Esophagus muscularis mucosa (tissue), 3 donors: ENCODE data around the gene SHTN1.

Experiments used
- POLR2AphosphoS5 ChIP-seq, 2 donors: sonication (generic); formaldehyde crosslinking; IDR thresholded peaks; one replicate each; pipeline ENCODE4 v1.6.1; 2017; ENCODE audit warnings: antibody characterized with exemption in 2 of 2
- TF ChIP-seq, protein P1 (sequence below), 3 experiments: fragments of 200-600 bp in 2 of 3; fragments of 450-650 bp in 1 of 3; sonication (generic) in 2 of 3; IDR thresholded peaks; one replicate each; pipeline ENCODE4 v1.5.1; 2017 to 2019; ENCODE audit warnings: antibody characterized with exemption in 3 of 3, mild to moderate bottlenecking in 2 of 3, moderate library complexity in 1 of 3

DNA sequence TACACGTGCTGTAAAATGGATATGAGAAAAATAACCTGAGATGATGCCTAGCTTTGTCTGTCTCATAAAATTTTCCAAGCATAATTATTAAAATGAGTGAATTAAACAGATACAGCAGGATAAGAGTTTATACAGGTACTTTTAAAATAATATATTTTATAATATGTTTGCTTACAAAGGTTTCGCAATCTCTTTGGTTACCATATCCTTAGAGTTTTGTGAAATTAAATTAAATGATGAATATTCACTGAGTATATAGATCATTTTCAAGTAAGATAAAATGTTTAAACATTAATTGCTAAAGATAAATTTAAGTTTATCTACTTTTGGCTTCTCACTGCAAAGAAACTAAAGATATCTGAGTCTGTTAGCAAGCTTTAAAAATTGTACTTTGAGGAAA is 11.4 kb downstream of the SHTN1 start:
- TF ChIP-seq, protein P1, sequence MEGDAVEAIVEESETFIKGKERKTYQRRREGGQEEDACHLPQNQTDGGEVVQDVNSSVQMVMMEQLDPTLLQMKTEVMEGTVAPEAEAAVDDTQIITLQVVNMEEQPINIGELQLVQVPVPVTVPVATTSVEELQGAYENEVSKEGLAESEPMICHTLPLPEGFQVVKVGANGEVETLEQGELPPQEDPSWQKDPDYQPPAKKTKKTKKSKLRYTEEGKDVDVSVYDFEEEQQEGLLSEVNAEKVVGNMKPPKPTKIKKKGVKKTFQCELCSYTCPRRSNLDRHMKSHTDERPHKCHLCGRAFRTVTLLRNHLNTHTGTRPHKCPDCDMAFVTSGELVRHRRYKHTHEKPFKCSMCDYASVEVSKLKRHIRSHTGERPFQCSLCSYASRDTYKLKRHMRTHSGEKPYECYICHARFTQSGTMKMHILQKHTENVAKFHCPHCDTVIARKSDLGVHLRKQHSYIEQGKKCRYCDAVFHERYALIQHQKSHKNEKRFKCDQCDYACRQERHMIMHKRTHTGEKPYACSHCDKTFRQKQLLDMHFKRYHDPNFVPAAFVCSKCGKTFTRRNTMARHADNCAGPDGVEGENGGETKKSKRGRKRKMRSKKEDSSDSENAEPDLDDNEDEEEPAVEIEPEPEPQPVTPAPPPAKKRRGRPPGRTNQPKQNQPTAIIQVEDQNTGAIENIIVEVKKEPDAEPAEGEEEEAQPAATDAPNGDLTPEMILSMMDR (IDR thresholded peaks at IDR 0.05) = no peak
- no peak for TF ChIP-seq POLR2AphosphoS5 (IDR thresholded peaks at IDR 0.05)
